Large intestine (tissue), 3 donors: Measurements from ENCODE around the gene HSFX4. TPM values are rescaled to one million over a fixed set of nuclear protein-coding genes. Genes with fewer than 3 reads are reported as not detected.
"Not testable (repeated sequence)": the region's sequence is repeated elsewhere in the genome, so short reads cannot be mapped to it uniquely, and the experiment has no call there.

Experiments used
- DNase-seq, 2 donors: peaks; one replicate each; pipeline versions ENCODE4 v3.0.0 to v3.0.0-alpha.2; 2013
- H3K27ac ChIP-seq: one replicate; pipeline ENCODE4 v1.5.1; 2013; ENCODE audit warnings: low read length
- H3K27me3 ChIP-seq: 2 replicates; pipeline ENCODE4 v1.6.1; 2013; ENCODE audit warnings: low read length; ENCODE audit not compliant: control insufficient read depth, insufficient read depth
- H3K36me3 ChIP-seq: 2 replicates; pipeline ENCODE4 v1.6.1; 2013; ENCODE audit warnings: low read length; ENCODE audit not compliant: control insufficient read depth, insufficient read depth
- H3K4me1 ChIP-seq: one replicate; pipeline ENCODE4 v1.6.1; 2013; ENCODE audit warnings: low read length; ENCODE audit not compliant: control insufficient read depth, insufficient read depth
- H3K4me3 ChIP-seq: one replicate; pipeline ENCODE4 v1.5.1; 2013; ENCODE audit warnings: low read length
- H3K9me3 ChIP-seq: one replicate; pipeline ENCODE4 v1.6.1; 2013; ENCODE audit warnings: mild to moderate bottlenecking, low read depth, low read length, moderate library complexity; ENCODE audit not compliant: control insufficient read depth
- WGBS: methylation state at CpG from one replicate; pipeline ENCODE4 v1.1.5; 2013; ENCODE audit warnings: low lambda C conversion rate; ENCODE audit not compliant: insufficient coverage; 5-methylcytosine and 5-hydroxymethylcytosine counted together
- polyA plus RNA-seq: library from polyadenylated mRNA; unstranded; fragments of 120-200 nt; gene quantifications from one replicate; pipeline ENCODE4 v1.2.1, GENCODE V29; 2013

Gene HSFX4
- polyA plus RNA-seq, 1 donor: 0.15 TPM

DNA sequence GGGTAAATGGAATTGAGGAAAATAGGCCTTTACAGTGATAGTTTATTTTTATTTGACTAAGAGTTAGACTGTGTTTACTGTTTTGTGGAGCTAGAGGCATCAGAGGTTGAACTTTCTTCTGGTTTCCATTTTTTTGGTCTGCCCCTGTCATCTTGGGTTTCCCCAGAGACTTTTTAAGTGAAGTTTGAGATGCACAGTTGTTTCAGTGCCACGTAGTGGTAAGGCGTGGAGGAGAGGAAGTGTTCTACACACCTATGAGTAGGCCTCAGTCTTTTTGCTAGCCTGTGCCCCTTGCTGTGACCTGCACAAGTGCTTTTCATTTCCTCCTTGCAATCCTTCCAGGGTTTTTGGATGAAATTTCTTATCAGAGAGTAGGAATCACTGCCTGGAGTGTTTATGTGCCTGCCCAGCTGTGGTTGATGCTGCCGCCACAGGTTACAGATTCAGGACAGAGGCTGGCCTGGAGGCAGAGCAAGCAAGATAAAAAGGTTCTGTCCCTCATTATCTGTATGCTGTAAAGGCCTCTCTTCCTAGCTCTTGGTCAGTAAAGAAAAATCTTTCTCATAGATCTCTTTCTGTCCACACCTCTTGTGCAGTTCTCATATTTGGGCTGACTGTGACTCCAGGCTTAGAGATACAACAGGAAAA is 12.5 kb upstream of the HSFX4 start:
- no peaks in the 10 kb centered on the region for H3K36me3 ChIP-seq
- H3K27ac ChIP-seq: no peak overlapping the region
- no peak for DNase-seq
- H3K4me1 ChIP-seq: no peaks in the 10 kb centered on the region
- H3K27me3 ChIP-seq: no peaks in the 10 kb centered on the region
- WGBS: no CpG with 5 or more reads among the region's 3 CpGs
- no peaks in the 10 kb centered on the region for H3K9me3 ChIP-seq
- no peak overlapping the region for H3K4me3 ChIP-seq

DNA sequence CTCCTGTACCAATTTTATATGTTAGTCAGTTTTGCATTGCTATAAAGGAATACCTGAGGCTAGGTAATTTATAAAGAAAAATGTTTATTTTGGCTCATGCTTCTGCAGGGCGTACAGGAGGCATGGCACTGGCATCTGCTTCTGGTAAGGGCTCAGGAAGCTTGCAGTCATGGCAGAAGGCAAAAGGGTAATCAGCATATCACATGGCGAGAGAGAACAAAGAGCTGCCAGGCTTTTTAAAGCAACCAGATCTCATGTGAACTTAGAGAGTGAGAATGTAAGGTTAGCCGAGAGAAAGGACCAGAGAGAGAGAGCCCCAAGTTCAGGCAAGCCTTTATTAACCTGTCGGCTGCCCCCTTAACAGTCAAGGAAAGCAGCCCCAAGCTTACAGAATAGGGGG is 5.5 kb upstream of the HSFX4 start:
- not testable (repeated sequence) for DNase-seq, H3K9me3 ChIP-seq, H3K4me1 ChIP-seq, H3K27me3 ChIP-seq, H3K36me3 ChIP-seq, H3K27ac ChIP-seq, H3K4me3 ChIP-seq
- no CpG with 5 or more reads among the region's 4 CpGs for WGBS

DNA sequence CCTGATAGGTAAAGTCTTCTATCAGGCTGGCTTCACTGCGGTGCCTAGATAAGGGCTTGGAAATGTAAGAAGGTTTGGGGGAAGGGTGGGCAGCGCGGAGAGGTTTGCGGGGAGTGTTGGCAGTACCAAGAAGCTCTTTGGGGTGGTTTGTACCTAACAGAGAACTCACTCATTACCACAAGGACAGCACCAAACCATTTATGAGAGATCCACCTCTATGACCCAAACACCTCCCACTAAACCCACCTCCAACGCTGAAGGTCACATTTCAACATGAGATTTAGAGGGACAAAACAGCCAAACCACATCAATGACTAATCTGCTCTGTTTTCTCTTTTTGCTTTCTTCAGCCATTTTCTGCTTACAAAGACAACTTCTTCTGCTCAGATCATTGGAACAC is 4.9 kb upstream of the HSFX4 start:
- H3K4me1 ChIP-seq, H3K27me3 ChIP-seq, H3K9me3 ChIP-seq, DNase-seq, H3K36me3 ChIP-seq, H3K4me3 ChIP-seq, H3K27ac ChIP-seq: not testable (repeated sequence)
- WGBS: no CpG with 5 or more reads among the region's 5 CpGs

DNA sequence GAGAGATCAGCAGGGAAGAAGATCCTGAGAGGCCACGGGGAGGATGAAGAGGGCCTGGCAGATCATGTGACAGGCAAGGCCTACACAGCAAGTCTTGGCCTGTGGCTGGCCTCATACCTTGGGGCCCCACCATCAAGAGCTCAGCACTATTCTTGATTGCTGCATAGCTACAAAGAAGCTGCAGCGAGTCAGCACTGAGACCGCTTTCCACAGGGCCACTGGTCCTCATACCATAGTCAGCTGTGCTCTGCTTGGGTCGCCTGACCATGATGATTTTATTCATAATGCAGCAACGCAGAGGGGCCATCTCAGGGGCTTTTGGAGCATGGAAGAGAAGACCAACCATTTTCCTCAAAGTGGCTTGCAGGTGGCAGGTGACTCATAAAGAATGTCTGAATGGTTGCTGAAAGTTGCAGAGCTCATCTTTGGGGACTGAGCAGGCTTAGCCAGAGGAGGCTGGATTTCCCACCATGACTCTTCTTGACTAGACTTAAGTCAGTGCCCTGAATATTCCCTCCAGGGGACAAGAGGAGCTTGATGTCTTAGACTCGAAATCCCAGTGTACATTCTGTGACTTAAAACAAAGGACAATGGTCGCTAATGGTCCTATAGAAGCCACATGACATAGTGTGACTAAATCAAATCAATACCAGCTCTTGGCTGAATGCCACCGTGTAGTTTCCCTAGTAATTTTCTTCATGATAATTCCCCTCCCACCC is 2.0 kb upstream of the HSFX4 start:
- DNase-seq, H3K9me3 ChIP-seq, H3K36me3 ChIP-seq, H3K4me1 ChIP-seq, H3K4me3 ChIP-seq, H3K27me3 ChIP-seq, H3K27ac ChIP-seq: not testable (repeated sequence)
- WGBS: no CpG with 5 or more reads among the region's 8 CpGs

DNA sequence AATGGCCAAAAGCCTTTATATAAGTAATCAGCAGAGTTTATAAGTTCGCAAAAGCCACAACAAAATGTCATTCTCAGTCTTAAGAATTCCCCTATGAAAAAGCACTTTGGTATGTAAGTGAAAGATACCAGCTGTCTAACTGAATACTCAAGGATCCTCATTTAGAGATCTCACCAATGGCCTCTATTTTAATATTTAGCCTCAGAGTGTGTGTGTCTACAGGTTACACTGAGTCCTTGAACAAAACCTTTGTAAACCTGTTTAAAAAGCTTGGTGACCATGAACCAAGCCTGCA is 1.5 kb upstream of the HSFX4 start:
- H3K4me3 ChIP-seq, DNase-seq, H3K27me3 ChIP-seq, H3K9me3 ChIP-seq, H3K27ac ChIP-seq, H3K4me1 ChIP-seq, H3K36me3 ChIP-seq: not testable (repeated sequence)
- no CpG with 5 or more reads among the region's 1 CpG for WGBS

DNA sequence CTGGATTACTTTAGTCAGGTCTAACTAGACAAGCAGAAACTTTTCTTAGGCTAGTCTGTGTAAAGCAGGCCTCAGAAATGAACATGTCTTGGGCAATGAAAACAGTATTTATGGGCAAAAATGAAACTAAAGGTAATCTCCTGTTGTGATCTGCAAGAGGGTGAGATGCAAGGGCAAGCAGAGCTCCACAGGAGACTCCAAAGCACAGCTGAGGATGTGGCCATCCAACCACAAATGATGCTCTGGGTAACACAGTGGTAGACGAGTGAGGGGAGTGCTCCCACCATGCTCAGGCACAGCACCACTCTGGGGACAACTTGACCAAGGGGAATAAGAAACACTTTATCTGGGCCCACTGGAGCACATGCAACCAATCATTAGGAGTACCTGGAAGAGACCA is 738 bp upstream of the HSFX4 start:
- H3K4me3 ChIP-seq, H3K4me1 ChIP-seq, DNase-seq, H3K27me3 ChIP-seq, H3K27ac ChIP-seq, H3K36me3 ChIP-seq, H3K9me3 ChIP-seq: not testable (repeated sequence)
- no CpG with 5 or more reads among the region's 1 CpG for WGBS

DNA sequence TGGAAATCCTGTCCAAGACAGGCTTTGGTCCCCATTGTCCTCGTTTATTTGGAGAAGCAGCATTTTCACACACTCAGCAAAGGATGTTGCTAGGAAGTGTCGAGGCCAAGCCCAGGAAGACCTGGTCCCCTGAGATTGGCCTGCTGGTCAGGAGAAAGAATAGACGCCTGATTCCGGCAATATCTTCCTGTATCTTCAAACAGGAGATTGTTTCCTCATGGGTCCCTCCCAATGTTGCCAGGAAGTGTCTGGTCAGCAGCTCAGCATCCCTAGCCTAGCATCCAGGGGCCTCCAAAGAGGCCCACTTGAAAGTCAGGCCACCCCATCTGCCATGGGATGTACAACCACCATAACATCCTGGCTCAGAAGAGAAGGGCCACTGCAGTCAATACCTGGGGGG is 2.0 kb downstream of the HSFX4 start:
- not testable (repeated sequence) for DNase-seq, H3K4me1 ChIP-seq, H3K36me3 ChIP-seq, H3K9me3 ChIP-seq, H3K27me3 ChIP-seq, H3K27ac ChIP-seq, H3K4me3 ChIP-seq
- WGBS: no CpG with 5 or more reads among the region's 4 CpGs

DNA sequence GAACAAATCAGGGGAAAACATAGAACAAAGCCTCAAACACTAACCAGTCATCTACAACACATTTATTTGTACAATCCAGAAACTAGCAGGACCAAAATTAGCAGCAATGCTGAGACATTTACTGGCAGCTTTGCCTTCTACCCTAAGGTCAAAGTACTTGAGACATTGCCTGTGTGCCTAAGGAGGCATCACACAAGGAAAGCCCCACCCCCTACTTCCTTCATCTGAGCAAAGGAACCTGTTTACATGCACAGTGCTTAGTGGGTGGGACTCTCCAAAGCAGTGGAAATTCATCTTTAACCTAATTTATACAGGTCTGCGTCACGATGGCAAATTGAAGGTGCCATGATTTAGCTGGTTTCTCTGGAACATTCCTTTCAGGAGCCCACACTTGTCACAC is 2.8 kb downstream of the HSFX4 start:
- H3K4me3 ChIP-seq, DNase-seq, H3K9me3 ChIP-seq, H3K27ac ChIP-seq, H3K27me3 ChIP-seq, H3K36me3 ChIP-seq, H3K4me1 ChIP-seq: not testable (repeated sequence)
- no CpG with 5 or more reads among the region's 2 CpGs for WGBS

DNA sequence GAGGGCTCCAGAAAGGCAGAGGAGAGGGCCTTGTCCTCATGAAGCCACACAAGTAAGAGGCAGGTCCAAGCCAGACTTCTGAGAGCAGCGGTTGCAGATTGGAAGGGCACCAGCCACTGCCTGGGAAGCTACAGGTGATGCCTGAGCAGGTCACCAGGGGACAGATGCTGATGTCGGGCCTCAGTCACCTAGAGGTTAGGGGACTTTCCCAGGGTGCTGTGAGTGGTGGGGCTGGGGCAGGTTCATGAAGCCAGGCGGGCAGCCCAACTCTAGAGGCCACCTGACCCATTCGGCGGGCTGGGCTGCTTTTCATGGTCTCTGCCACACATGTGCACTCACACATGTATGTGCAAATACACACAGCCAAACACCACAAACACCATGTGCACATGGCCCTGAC is 3.6 kb downstream of the HSFX4 start:
- not testable (repeated sequence) for H3K4me1 ChIP-seq, H3K36me3 ChIP-seq, H3K9me3 ChIP-seq, H3K27ac ChIP-seq, H3K27me3 ChIP-seq, H3K4me3 ChIP-seq, DNase-seq
- no CpG with 5 or more reads among the region's 5 CpGs for WGBS

DNA sequence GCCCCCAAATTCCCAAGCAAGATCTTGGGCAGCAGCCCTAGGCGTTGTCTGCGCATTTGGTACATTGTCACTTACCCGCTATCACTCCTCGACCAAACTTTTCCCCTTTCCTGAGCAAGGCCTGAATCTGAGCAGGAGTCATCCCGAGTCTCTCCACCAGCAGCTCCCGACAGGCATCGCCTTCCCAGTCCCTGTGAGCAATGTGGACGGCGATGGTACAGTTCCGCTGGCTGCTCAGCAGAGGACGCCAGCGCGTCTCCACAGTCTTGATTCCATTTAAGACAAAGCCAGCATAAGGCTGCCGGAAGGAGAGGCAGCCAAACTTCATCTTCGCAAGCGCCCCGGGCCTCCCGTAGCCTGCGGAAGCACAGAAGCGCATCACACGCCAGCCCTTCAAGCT is 4.2 kb downstream of the HSFX4 start:
- H3K9me3 ChIP-seq, H3K27ac ChIP-seq, H3K4me1 ChIP-seq, DNase-seq, H3K27me3 ChIP-seq, H3K4me3 ChIP-seq, H3K36me3 ChIP-seq: not testable (repeated sequence)
- WGBS: no CpG with 5 or more reads among the region's 21 CpGs

DNA sequence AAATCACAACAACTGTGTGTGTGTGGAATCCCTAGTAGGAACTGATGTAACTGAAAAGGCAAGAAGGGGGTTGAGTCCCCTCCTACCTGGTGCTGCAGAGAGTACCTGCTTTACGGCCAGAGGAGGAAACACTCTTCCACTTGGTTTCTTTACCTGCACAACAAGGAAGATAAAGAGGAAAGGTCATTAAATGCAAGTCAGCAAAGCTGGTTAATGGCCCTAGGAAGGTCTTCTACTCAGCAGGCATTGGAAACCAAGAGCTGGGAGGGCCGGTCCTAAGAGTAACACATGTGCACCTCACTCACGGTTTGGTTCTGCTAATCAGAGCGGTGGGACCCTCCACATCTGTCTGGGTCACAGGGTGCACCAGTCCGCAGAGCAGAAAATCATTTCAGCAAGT is 8.0 kb downstream of the HSFX4 start:
- H3K27ac ChIP-seq: peak overlapping the region; percentile 91
- H3K4me1 ChIP-seq, H3K9me3 ChIP-seq, DNase-seq, H3K27me3 ChIP-seq, H3K36me3 ChIP-seq: not testable (repeated sequence)
- no CpG with 5 or more reads among the region's 5 CpGs for WGBS
- H3K4me3 ChIP-seq: peak overlapping the region; percentile 75
